ENCODE measurements around the gene GGCT.

Gene GGCT

GRCh38 chr7:30459591-30460245 lies 44.9 kb downstream of the GGCT start:
- DNase-seq, result no peak

GRCh38 chr7:30458311-30458710 lies 46.3 kb downstream of the GGCT start:
- no peak for DNase-seq

GRCh38 chr7:30453921-30454320 lies 50.7 kb downstream of the GGCT start:
- no peak for DNase-seq

- no peak for DNase-seq
Measured at GRCh38 chr7:30453016-30453415, 51.6 kb downstream of the GGCT start.

- no peak for DNase-seq
Measured at GRCh38 chr7:30452280-30452930, 52.2 kb downstream of the GGCT start.

GRCh38 chr7:30451539-30452279 lies 52.9 kb downstream of the GGCT start:
- no peak for DNase-seq

- no peak for DNase-seq
Measured at GRCh38 chr7:30450983-30451497, 53.6 kb downstream of the GGCT start.

GRCh38 chr7:30450240-30450982 lies 54.2 kb downstream of the GGCT start:
- no peak for DNase-seq

GRCh38 chr7:30448461-30449189 lies 56.0 kb downstream of the GGCT start:
- DNase-seq, result no peak

GRCh38 chr7:30447466-30447865 lies 57.2 kb downstream of the GGCT start:
- no peak for DNase-seq

Measured in stimulated activated CD4-positive, alpha-beta T cell treated with anti-CD3 and anti-CD28 coated beads, Interleukin-15, amount 100 ng/mL, for 24 hours (primary cell).